A673 (cell line): ENCODE results near the gene YIPF1.

Source experiments
- EZH2 ChIP-seq: fragments of 200-600 bp; sonication (generic); IDR thresholded peaks from 2 replicates; pipeline ENCODE4 v1.6.1; 2017; ENCODE audit warnings: borderline replicate concordance, low read depth, mild to moderate bottlenecking, mixed read lengths, antibody characterized with exemption, low read length; ENCODE audit not compliant: poor library complexity, severe bottlenecking
- TF ChIP-seq, protein P1 (sequence below): fragments of 300-800, 200-600 bp; sonication (generic); conservative IDR thresholded peaks from 2 replicates; pipeline ENCODE4 v1.5.1; 2017; ENCODE audit warnings: low read depth, mild to moderate bottlenecking, antibody characterized with exemption, low read length, moderate library complexity, mixed read lengths

DNA sequence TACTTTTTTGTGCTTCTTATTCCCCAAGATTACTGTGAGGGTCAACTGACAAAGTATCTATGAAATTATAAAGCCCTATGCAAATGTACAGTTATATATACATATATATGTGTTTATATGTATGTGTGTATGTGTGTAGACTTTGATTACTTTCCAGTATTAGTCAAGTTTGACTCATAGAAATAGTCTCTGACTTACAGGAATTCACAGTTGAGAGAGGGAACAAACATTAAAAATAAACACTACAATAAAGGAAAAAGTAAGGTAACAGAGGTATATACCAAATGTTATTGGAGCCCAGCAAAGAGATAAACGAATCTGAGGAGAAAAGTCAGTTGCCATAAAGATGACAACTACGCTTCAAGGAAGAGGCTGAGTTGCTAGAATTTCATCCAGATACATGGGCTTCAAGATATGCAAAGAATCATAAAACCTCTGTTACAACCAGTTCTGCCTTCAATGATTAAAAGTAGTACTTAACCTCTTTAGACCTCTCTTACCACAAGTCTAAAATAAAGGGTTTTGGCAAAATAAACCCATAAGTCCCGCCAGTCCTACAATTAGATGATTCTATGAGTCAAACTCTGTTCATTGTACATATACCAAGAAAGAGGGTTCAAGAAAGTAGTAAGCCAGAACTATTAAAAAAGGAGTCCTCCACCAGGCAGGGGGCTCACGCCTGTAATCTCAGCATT, 48.7 kb upstream of the YIPF1 start:
- TF ChIP-seq, protein P1, sequence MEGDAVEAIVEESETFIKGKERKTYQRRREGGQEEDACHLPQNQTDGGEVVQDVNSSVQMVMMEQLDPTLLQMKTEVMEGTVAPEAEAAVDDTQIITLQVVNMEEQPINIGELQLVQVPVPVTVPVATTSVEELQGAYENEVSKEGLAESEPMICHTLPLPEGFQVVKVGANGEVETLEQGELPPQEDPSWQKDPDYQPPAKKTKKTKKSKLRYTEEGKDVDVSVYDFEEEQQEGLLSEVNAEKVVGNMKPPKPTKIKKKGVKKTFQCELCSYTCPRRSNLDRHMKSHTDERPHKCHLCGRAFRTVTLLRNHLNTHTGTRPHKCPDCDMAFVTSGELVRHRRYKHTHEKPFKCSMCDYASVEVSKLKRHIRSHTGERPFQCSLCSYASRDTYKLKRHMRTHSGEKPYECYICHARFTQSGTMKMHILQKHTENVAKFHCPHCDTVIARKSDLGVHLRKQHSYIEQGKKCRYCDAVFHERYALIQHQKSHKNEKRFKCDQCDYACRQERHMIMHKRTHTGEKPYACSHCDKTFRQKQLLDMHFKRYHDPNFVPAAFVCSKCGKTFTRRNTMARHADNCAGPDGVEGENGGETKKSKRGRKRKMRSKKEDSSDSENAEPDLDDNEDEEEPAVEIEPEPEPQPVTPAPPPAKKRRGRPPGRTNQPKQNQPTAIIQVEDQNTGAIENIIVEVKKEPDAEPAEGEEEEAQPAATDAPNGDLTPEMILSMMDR: no peak
- TF ChIP-seq EZH2: no peak
